ENCODE results near the gene MFAP2. TPM values are rescaled to one million over a fixed set of nuclear protein-coding genes. Genes with fewer than 3 reads are reported as not detected.
"Not testable (repeated sequence)": the region's sequence is repeated elsewhere in the genome, so short reads cannot be mapped to it uniquely, and the experiment has no call there.

The MFAP2 gene
- total and polyA plus RNA-seq, 11 donors, result 1.2 to 13.0 (median 2.3) TPM

- peak in 2 of 4 donors; percentile 7 to 19 for ATAC-seq
- no peaks in the 10 kb centered on the region for H3K4me1 ChIP-seq
- no peak overlapping the region for H3K27ac ChIP-seq
- intact Hi-C loops (cut with DNase I), result no loop called here
- no peaks in the 10 kb centered on the region for H3K27me3 ChIP-seq
- no peak for TF ChIP-seq POLR2A (IDR thresholded peaks at IDR 0.05)
- no peaks in the 10 kb centered on the region for H3K9me3 ChIP-seq
- H3K36me3 ChIP-seq, result peaks cover 0 to 70% (median 25%) of the 10 kb centered on the region in 9 donors
- WGBS, 4 donors, result 54 to 79% (median 74%) methylated on average over 40 to 51 of the region's 51 CpGs
- no peak overlapping the region for H3K4me3 ChIP-seq
- DNase-seq, result no peak
Measured at GRCh38 chr1:16938351-16939321, 41.8 kb downstream of the MFAP2 start.

GRCh38 chr1:16936580-16936979, 43.8 kb downstream of the MFAP2 start:
- DNase-seq; H3K4me3 ChIP-seq; H3K9me3 ChIP-seq; H3K27me3 ChIP-seq; intact Hi-C loops (cut with DNase I); H3K4me1 ChIP-seq; H3K27ac ChIP-seq: not testable (repeated sequence)
- peak in 2 of 4 donors; percentile 16 to 24 for ATAC-seq
- H3K36me3 ChIP-seq, result peaks cover 0 to 69% (median 32%) of the 10 kb centered on the region in 9 donors
- 90 to 93% (median 92%) methylated on average over 8 to 16 of the region's 16 CpGs for WGBS, 4 donors

GRCh38 chr1:16933945-16934344, 46.5 kb downstream of the MFAP2 start:
- H3K27me3 ChIP-seq; H3K4me1 ChIP-seq; H3K4me3 ChIP-seq; ATAC-seq; intact Hi-C loops (cut with DNase I); H3K9me3 ChIP-seq; H3K27ac ChIP-seq; DNase-seq: not testable (repeated sequence)
- peaks cover 0 to 74% (median 30%) of the 10 kb centered on the region in 9 donors for H3K36me3 ChIP-seq

GRCh38 chr1:16931206-16931934, 49.0 kb downstream of the MFAP2 start:
- H3K36me3 ChIP-seq, result peaks cover 0 to 52% (median 16%) of the 10 kb centered on the region in 9 donors
- intact Hi-C loops (cut with DNase I); H3K27me3 ChIP-seq; DNase-seq; H3K27ac ChIP-seq; ATAC-seq; H3K9me3 ChIP-seq; H3K4me3 ChIP-seq; H3K4me1 ChIP-seq: not testable (repeated sequence)
- 85 to 91% (median 86%) methylated on average over 18 of the region's 18 CpGs for WGBS, 4 donors

- H3K9me3 ChIP-seq, DNase-seq, H3K27me3 ChIP-seq, H3K4me1 ChIP-seq, H3K4me3 ChIP-seq, H3K27ac ChIP-seq: not testable (repeated sequence)
- peaks cover 0 to 38% (median 14%) of the 10 kb centered on the region in 9 donors for H3K36me3 ChIP-seq
- intact Hi-C loops (cut with DNase I), result loop anchor here in 1 of 10 donors (10.0 kb wide), 1 partner anchor 205 kb away; no protein-coding TSS in a partner anchor
- peak in 1 of 4 donors; percentile 15 for ATAC-seq
- 87 to 95% (median 91%) methylated on average over 22 to 24 of the region's 24 CpGs for WGBS, 4 donors
Measured at GRCh38 chr1:16929146-16930041, 51.0 kb downstream of the MFAP2 start.

GRCh38 chr1:16927711-16928485, 52.5 kb downstream of the MFAP2 start:
- no peak for DNase-seq
- H3K27me3 ChIP-seq, result no peaks in the 10 kb centered on the region
- 86 to 91% (median 91%) methylated on average over 12 to 13 of the region's 13 CpGs for WGBS, 4 donors
- ATAC-seq, result peak in 1 of 4 donors; percentile 6
- intact Hi-C loops (cut with DNase I), result loop anchor here in 1 of 10 donors (10.0 kb wide), 1 partner anchor 203 kb away; no protein-coding TSS in a partner anchor
- no peak overlapping the region for H3K27ac ChIP-seq
- peaks cover 0 to 28% (median 10%) of the 10 kb centered on the region in 9 donors for H3K36me3 ChIP-seq
- TF ChIP-seq POLR2A (IDR thresholded peaks at IDR 0.05) (no peak), CTCF (IDR thresholded peaks at IDR 0.05) (no peak)
- no peaks in the 10 kb centered on the region for H3K9me3 ChIP-seq
- H3K4me1 ChIP-seq, result no peaks in the 10 kb centered on the region
- H3K4me3 ChIP-seq, result no peak overlapping the region

Measured in heart left ventricle (tissue), 16 donors.